Uterus (tissue), 2 donors: ENCODE results near the gene SH3PXD2B.

Experiments
- POLR2A ChIP-seq, 2 donors: fragments of 450-650 bp; IDR thresholded peaks; one replicate each; pipeline ENCODE4 v1.6.1; 2016; ENCODE audit warnings: antibody characterized with exemption in 2 of 2, mild to moderate bottlenecking in 1 of 2, moderate library complexity in 1 of 2
- TF ChIP-seq, protein P1 (sequence below), 4 experiments: fragments of 200-600 bp in 2 of 4; fragments of 450-650 bp in 2 of 4; sonication (generic) in 2 of 4; IDR thresholded peaks; one replicate each; pipeline ENCODE4 v1.5.1; 2016 to 2019; ENCODE audit warnings: antibody characterized with exemption in 4 of 4, mild to moderate bottlenecking in 2 of 4, moderate library complexity in 1 of 4

GRCh38 chr5:172485511-172486202, 31.3 kb upstream of the SH3PXD2B start:
- TF ChIP-seq, protein P1, sequence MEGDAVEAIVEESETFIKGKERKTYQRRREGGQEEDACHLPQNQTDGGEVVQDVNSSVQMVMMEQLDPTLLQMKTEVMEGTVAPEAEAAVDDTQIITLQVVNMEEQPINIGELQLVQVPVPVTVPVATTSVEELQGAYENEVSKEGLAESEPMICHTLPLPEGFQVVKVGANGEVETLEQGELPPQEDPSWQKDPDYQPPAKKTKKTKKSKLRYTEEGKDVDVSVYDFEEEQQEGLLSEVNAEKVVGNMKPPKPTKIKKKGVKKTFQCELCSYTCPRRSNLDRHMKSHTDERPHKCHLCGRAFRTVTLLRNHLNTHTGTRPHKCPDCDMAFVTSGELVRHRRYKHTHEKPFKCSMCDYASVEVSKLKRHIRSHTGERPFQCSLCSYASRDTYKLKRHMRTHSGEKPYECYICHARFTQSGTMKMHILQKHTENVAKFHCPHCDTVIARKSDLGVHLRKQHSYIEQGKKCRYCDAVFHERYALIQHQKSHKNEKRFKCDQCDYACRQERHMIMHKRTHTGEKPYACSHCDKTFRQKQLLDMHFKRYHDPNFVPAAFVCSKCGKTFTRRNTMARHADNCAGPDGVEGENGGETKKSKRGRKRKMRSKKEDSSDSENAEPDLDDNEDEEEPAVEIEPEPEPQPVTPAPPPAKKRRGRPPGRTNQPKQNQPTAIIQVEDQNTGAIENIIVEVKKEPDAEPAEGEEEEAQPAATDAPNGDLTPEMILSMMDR (IDR thresholded peaks at IDR 0.05): no peak
- no peak for TF ChIP-seq POLR2A (IDR thresholded peaks at IDR 0.05)
